K562 (cell line): ENCODE results near the gene COPS6. TPM values are rescaled to one million over a fixed set of nuclear protein-coding genes. Genes with fewer than 3 reads are reported as not detected.

ENCODE experiments used
- ADNP ChIP-seq: fragments of 200-800 bp; sonication (Bioruptor generic); IDR thresholded peaks from 2 replicates; pipeline ENCODE4 v1.6.1; 2016; ENCODE audit warnings: missing genetic modification characterization, missing compliant biosample characterization
- EWSR1 ChIP-seq: fragments of 450-650 bp; IDR thresholded peaks from 2 replicates; pipeline ENCODE4 v1.6.1; 2018; ENCODE audit warnings: borderline replicate concordance, mild to moderate bottlenecking, low read depth, moderate library complexity; ENCODE audit not compliant: partially characterized antibody
- MCM5 ChIP-seq: fragments of 450-650 bp; IDR thresholded peaks from 2 replicates; pipeline ENCODE4 v1.6.1; 2016; ENCODE audit warnings: low read depth
- ZBTB40 ChIP-seq, 2 experiments: fragments of 450-650 bp in 1 of 2; sonication (generic) in 1 of 2; formaldehyde crosslinking in 1 of 2; IDR thresholded peaks; 2 replicates each; pipeline versions ENCODE4 v1.7.1 to v1.9.0; 2016 to 2022; ENCODE audit warnings: inconsistent platforms in 1 of 2, mild to moderate bottlenecking in 1 of 2, missing genetic modification reagents in 1 of 2
- ZFX ChIP-seq: sonication (generic); formaldehyde crosslinking; IDR thresholded peaks from 2 replicates; pipeline ENCODE4 v1.8.0; 2022; ENCODE audit warnings: mild to moderate bottlenecking, missing genetic modification reagents, moderate library complexity
- ZZZ3 ChIP-seq: fragments of 450-650 bp; IDR thresholded peaks from 2 replicates; pipeline ENCODE4 v1.6.1; 2016; ENCODE audit warnings: antibody characterized with exemption, mild to moderate bottlenecking, moderate library complexity
- polyA plus RNA-seq, 8 experiments: library from polyadenylated mRNA; depleted of rRNA in 4 of 8; stranded (reverse) in 5 of 8; unstranded in 3 of 8; fragments of >200 nt; fragmentation: Nextera tagmentation in 2 of 8; fragmentation: Illumina TruSeq in 1 of 8; extraction: Ambion mirVana in 2 of 8; extraction: Trizol in 1 of 8; gene quantifications; 2 replicates each; pipeline versions ENCODE4 v1.2.1 to v1.2.3, GENCODE V29; 2011 to 2014; ENCODE audit warnings: inconsistent platforms in 1 of 8, missing spikeins in 1 of 8
- total RNA-seq, 7 experiments: library from RNA; depleted of rRNA in 6 of 7; stranded (reverse); fragments of >200 nt in 6 of 7; fragmentation: Illumina TruSeq in 2 of 7; extraction: Trizol in 2 of 7; gene quantifications; 2 replicates each; pipeline versions ENCODE4 v1.2.1 to v1.2.3, GENCODE V29; 2011 to 2021; ENCODE audit warnings: low replicate concordance in 1 of 7
- TF ChIP-seq, protein P1 (sequence below), 2 experiments: fragments of 450-650 bp in 1 of 2; sonication (generic) in 1 of 2; formaldehyde crosslinking in 1 of 2; IDR thresholded peaks in 1 of 2; conservative IDR thresholded peaks in 1 of 2; 2 replicates each; pipeline versions ENCODE4 v1.6.1 to v1.8.1; 2016 to 2023; ENCODE audit warnings: mild to moderate bottlenecking in 2 of 2, moderate library complexity in 2 of 2, inconsistent platforms in 1 of 2, missing genetic modification reagents in 1 of 2
- TF ChIP-seq, protein P2 (sequence below): fragments of 200-800 bp; sonication (Bioruptor generic); IDR thresholded peaks from 2 replicates; pipeline ENCODE4 v1.6.1; 2016; ENCODE audit warnings: missing genetic modification characterization, missing compliant biosample characterization
- TF ChIP-seq, protein P3 (sequence below): fragments of 450-650 bp; IDR thresholded peaks from 2 replicates; pipeline ENCODE4 v1.6.1; 2017; ENCODE audit warnings: mild to moderate bottlenecking, moderate library complexity

The COPS6 gene
- total and polyA plus RNA-seq, 9 of the 15 experiments (the other 6 are each of a cell fraction or from before 2014, with no cell fraction given): 63.0 to 331 (median 168) TPM

DNA sequence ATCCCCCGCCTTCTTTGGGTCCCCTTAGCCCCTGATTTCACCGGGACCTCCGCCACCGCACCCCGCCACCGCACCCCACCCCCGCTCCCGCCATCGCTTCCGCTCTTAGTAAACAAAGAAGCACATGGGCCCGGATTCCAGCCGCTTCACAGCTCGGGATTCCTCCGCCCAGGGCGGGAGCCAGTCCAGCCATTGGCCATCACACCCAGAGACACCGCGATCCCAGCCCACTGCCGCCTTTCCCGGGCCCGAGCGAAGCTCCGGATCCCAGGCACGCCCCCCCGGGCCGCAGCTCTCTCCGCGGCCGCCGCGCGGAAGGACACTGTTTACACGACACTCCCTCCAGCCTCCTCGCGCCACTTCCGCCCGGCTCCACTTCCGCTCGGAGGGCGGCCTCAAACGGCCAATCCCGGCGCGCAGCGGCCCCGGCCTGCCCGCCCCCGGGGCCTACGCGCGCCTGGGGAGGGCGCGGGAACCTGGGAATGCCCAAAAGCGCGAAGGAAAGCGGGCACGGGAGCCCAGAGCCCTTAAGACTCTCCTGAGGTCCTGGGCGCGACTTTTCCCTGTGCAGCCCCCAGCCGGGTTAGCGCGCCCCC, 11.7 kb downstream of the COPS6 start (continued):
- peak; percentile 97 for TF ChIP-seq ZBTB40 (IDR thresholded peaks at IDR 0.05)
- no peak for TF ChIP-seq ZBTB40 (CRISPR knock-in tag; IDR thresholded peaks at IDR 0.05)
- no peak for TF ChIP-seq EWSR1
- TF ChIP-seq MCM5: no peak
- TF ChIP-seq, protein P1, sequence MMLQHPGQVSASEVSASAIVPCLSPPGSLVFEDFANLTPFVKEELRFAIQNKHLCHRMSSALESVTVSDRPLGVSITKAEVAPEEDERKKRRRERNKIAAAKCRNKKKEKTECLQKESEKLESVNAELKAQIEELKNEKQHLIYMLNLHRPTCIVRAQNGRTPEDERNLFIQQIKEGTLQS (IDR thresholded peaks at IDR 0.05): peak; percentile 60
- TF ChIP-seq, protein P1 (CRISPR knock-in tag; conservative IDR thresholded peaks at IDR 0.05): no peak; the same call in 1 of the 2 replicates
- TF ChIP-seq ZZZ3: peak; percentile 84
- TF ChIP-seq, protein P2, sequence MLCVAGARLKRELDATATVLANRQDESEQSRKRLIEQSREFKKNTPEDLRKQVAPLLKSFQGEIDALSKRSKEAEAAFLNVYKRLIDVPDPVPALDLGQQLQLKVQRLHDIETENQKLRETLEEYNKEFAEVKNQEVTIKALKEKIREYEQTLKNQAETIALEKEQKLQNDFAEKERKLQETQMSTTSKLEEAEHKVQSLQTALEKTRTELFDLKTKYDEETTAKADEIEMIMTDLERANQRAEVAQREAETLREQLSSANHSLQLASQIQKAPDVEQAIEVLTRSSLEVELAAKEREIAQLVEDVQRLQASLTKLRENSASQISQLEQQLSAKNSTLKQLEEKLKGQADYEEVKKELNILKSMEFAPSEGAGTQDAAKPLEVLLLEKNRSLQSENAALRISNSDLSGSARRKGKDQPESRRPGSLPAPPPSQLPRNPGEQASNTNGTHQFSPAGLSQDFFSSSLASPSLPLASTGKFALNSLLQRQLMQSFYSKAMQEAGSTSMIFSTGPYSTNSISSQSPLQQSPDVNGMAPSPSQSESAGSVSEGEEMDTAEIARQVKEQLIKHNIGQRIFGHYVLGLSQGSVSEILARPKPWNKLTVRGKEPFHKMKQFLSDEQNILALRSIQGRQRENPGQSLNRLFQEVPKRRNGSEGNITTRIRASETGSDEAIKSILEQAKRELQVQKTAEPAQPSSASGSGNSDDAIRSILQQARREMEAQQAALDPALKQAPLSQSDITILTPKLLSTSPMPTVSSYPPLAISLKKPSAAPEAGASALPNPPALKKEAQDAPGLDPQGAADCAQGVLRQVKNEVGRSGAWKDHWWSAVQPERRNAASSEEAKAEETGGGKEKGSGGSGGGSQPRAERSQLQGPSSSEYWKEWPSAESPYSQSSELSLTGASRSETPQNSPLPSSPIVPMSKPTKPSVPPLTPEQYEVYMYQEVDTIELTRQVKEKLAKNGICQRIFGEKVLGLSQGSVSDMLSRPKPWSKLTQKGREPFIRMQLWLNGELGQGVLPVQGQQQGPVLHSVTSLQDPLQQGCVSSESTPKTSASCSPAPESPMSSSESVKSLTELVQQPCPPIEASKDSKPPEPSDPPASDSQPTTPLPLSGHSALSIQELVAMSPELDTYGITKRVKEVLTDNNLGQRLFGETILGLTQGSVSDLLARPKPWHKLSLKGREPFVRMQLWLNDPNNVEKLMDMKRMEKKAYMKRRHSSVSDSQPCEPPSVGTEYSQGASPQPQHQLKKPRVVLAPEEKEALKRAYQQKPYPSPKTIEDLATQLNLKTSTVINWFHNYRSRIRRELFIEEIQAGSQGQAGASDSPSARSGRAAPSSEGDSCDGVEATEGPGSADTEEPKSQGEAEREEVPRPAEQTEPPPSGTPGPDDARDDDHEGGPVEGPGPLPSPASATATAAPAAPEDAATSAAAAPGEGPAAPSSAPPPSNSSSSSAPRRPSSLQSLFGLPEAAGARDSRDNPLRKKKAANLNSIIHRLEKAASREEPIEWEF (CRISPR knock-in tag): no peak
- no peak; the same call in none of the 2 replicates for TF ChIP-seq ZFX
- TF ChIP-seq, protein P3, sequence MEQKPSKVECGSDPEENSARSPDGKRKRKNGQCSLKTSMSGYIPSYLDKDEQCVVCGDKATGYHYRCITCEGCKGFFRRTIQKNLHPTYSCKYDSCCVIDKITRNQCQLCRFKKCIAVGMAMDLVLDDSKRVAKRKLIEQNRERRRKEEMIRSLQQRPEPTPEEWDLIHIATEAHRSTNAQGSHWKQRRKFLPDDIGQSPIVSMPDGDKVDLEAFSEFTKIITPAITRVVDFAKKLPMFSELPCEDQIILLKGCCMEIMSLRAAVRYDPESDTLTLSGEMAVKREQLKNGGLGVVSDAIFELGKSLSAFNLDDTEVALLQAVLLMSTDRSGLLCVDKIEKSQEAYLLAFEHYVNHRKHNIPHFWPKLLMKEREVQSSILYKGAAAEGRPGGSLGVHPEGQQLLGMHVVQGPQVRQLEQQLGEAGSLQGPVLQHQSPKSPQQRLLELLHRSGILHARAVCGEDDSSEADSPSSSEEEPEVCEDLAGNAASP: no peak
- TF ChIP-seq ADNP (tag): no peak
